Stimulated activated CD8-positive, alpha-beta memory T cell treated with anti-CD3 and anti-CD28 coated beads, Interleukin-7, amount 100 ng/mL, for 48 hours (primary cell): ENCODE data around the gene YJU2.

Experiments used
- DNase-seq, 2 donors: peaks; one replicate each; pipeline ENCODE4 v3.0.0-alpha.2; 2020; ENCODE audit warnings: low read depth in 1 of 2; ENCODE audit errors: extremely low read depth in 1 of 2

The YJU2 gene

GRCh38 chr19:4295972-4296771 lies 49.3 kb downstream of the YJU2 start:
- no peak for DNase-seq

GRCh38 chr19:4297901-4298809 lies 51.3 kb downstream of the YJU2 start:
- peak in 1 of 2 donors; percentile 48 for DNase-seq

- DNase-seq, result no peak
These were observed 52.1 kb downstream of the YJU2 start for GRCh38 chr19:4298810-4299550.

- no peak for DNase-seq
These were observed 53.7 kb downstream of the YJU2 start for GRCh38 chr19:4300589-4300988.

- no peak for DNase-seq
These were observed 54.8 kb downstream of the YJU2 start for GRCh38 chr19:4301590-4302242.

- no peak for DNase-seq
These were observed 55.4 kb downstream of the YJU2 start, which contains the start of gene TMIGD2 for GRCh38 chr19:4302243-4302640. TSS of gene TMIGD2 (minus strand) at chr19:4302389. CDS start at chr19:4302385, 4 bp downstream.

GRCh38 chr19:4303819-4304537 lies 57.1 kb downstream of the YJU2 start:
- DNase-seq, result no peak

- DNase-seq, result peak; percentile 62 to 67
These were observed 57.8 kb downstream of the YJU2 start, which contains the start of gene FSD1 for GRCh38 chr19:4304538-4305256. TSS of gene FSD1 (plus strand) at chr19:4304598. CDS start at chr19:4304747, 149 bp downstream.

GRCh38 chr19:4305257-4305612 lies 58.4 kb downstream of the YJU2 start:
- DNase-seq, result no peak

GRCh38 chr19:4305659-4306058 lies 58.8 kb downstream of the YJU2 start:
- DNase-seq, result no peak

GRCh38 chr19:4310247-4311121 lies 63.6 kb downstream of the YJU2 start:
- no peak for DNase-seq

- no peak for DNase-seq
These were observed 67.1 kb downstream of the YJU2 start for GRCh38 chr19:4313847-4314490.

GRCh38 chr19:4316956-4317355 lies 70.1 kb downstream of the YJU2 start:
- DNase-seq, result no peak

- DNase-seq, result no peak
These were observed 71.6 kb downstream of the YJU2 start for GRCh38 chr19:4318460-4318859.
